WTC11 (cell line): Measurements from ENCODE around the gene SAP30L.

Experiments
- CREM ChIP-seq: sonication (generic); formaldehyde crosslinking; IDR thresholded peaks from 2 replicates; pipeline ENCODE4 v1.8.1; 2022; ENCODE audit warnings: mild to moderate bottlenecking, missing genetic modification reagents, moderate library complexity
- NFE2L1 ChIP-seq: sonication (generic); formaldehyde crosslinking; IDR thresholded peaks from 2 replicates; pipeline ENCODE4 v1.8.1; 2023; ENCODE audit warnings: missing genetic modification reagents
- NR1H2 ChIP-seq: sonication (generic); formaldehyde crosslinking; IDR thresholded peaks from 2 replicates; pipeline ENCODE4 v1.9.0; 2021; ENCODE audit warnings: mild to moderate bottlenecking, moderate library complexity, missing genetic modification reagents
- SMAD4 ChIP-seq: sonication (generic); formaldehyde crosslinking; IDR thresholded peaks from 2 replicates; pipeline ENCODE4 v1.8.0; 2022; ENCODE audit warnings: mild to moderate bottlenecking, missing genetic modification reagents
- ZBTB21 ChIP-seq: sonication (generic); formaldehyde crosslinking; IDR thresholded peaks from 2 replicates; pipeline ENCODE4 v1.8.1; 2023; ENCODE audit warnings: mild to moderate bottlenecking, missing genetic modification reagents, borderline replicate concordance
- TF ChIP-seq, protein P1 (sequence below): fragments of 200-600 bp; IDR thresholded peaks from 2 replicates; pipeline ENCODE4 v1.8.0; 2022; ENCODE audit warnings: antibody characterized with exemption
- TF ChIP-seq, protein P2 (sequence below): sonication (generic); formaldehyde crosslinking; conservative IDR thresholded peaks from 2 replicates; pipeline ENCODE4 v1.8.1; 2022; ENCODE audit warnings: mild to moderate bottlenecking, missing genetic modification reagents

DNA sequence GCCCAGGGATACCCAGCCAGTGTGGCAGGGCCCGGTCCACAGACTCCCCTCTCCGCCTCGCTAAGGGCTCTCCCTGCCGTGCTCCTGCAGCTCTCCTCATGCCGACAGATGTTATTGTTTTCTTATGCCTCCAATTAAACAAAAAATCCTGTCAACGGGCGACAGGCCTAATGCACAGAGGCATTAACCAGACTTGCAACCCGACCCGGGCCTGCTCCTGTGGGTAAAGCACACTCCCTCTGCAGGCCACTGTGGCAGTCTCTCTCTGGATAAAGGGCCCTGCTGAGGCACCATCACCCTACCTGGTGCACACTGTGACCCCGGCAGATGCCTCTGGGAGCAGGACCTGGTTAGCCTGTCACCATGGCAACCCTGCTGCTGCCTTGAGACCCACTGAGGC lies 59.8 kb downstream of the SAP30L start:
- TF ChIP-seq, protein P1, sequence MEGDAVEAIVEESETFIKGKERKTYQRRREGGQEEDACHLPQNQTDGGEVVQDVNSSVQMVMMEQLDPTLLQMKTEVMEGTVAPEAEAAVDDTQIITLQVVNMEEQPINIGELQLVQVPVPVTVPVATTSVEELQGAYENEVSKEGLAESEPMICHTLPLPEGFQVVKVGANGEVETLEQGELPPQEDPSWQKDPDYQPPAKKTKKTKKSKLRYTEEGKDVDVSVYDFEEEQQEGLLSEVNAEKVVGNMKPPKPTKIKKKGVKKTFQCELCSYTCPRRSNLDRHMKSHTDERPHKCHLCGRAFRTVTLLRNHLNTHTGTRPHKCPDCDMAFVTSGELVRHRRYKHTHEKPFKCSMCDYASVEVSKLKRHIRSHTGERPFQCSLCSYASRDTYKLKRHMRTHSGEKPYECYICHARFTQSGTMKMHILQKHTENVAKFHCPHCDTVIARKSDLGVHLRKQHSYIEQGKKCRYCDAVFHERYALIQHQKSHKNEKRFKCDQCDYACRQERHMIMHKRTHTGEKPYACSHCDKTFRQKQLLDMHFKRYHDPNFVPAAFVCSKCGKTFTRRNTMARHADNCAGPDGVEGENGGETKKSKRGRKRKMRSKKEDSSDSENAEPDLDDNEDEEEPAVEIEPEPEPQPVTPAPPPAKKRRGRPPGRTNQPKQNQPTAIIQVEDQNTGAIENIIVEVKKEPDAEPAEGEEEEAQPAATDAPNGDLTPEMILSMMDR = no peak
- no peak for TF ChIP-seq SMAD4 (CRISPR knock-in tag)
- TF ChIP-seq NR1H2 (CRISPR knock-in tag) = no peak
- no peak for TF ChIP-seq NFE2L1 (CRISPR knock-in tag)
- no peak for TF ChIP-seq ZBTB21
- TF ChIP-seq, protein P2, sequence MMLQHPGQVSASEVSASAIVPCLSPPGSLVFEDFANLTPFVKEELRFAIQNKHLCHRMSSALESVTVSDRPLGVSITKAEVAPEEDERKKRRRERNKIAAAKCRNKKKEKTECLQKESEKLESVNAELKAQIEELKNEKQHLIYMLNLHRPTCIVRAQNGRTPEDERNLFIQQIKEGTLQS (CRISPR knock-in tag) = no peak
- TF ChIP-seq CREM (CRISPR knock-in tag) = no peak
